Keratinocyte (primary cell): Measurements from ENCODE around the gene ZP1. TPM values are rescaled to one million over a fixed set of nuclear protein-coding genes. Genes with fewer than 3 reads are reported as not detected.

Experiments used
- DNase-seq: peaks from one replicate; pipeline ENCODE4 v3.0.0-alpha.2; 2011; ENCODE audit warnings: low read depth, missing footprints, low spot score
- FAIRE-seq: peaks from 2 replicates; lab custom pipeline; 2011; peaks lifted over from hg19 to GRCh38; lab: Jason Lieb, UNC
- H2AFZ ChIP-seq: 2 replicates; pipeline ENCODE4 v1.6.0; 2012; ENCODE audit warnings: low read length, control low read depth, inconsistent platforms; ENCODE audit not compliant: control insufficient read depth
- H3K27ac ChIP-seq: 2 replicates; pipeline ENCODE4 v1.5.1; 2011; ENCODE audit warnings: low read length; ENCODE audit not compliant: control insufficient read depth, insufficient read depth
- H3K27me3 ChIP-seq: 3 replicates; pipeline ENCODE4 v1.6.0; 2011; ENCODE audit warnings: low read length; ENCODE audit not compliant: control insufficient read depth, insufficient read depth; ENCODE audit errors: extremely low read depth
- H3K36me3 ChIP-seq, 2 experiments: 2 replicates in 1 of 2; 3 replicates in 1 of 2; pipeline ENCODE4 v1.5.1; 2011; ENCODE audit warnings: low read length in 2 of 2, mild to moderate bottlenecking in 1 of 2; ENCODE audit not compliant: control insufficient read depth in 2 of 2, insufficient read depth in 2 of 2; ENCODE audit errors: extremely low read depth in 1 of 2
- H3K4me1 ChIP-seq: 3 replicates; pipeline ENCODE4 v1.5.1; 2011; ENCODE audit warnings: low read length; ENCODE audit not compliant: control insufficient read depth, insufficient read depth; ENCODE audit errors: extremely low read depth
- H3K4me2 ChIP-seq: 3 replicates; pipeline ENCODE4 v1.6.0; 2011; ENCODE audit warnings: low read depth, low read length; ENCODE audit not compliant: control insufficient read depth, insufficient read depth; ENCODE audit errors: extremely low read depth
- H3K4me3 ChIP-seq, 3 experiments: fragments of 200-600 bp in 1 of 3; sonication (generic) in 1 of 3; 2 replicates in 2 of 3; 3 replicates in 1 of 3; pipeline ENCODE4 v1.5.1; 2011 to 2016; ENCODE audit warnings: low read length in 3 of 3, mild to moderate bottlenecking in 3 of 3, control low read depth in 2 of 3, inconsistent platforms in 1 of 3, low read depth in 1 of 3, mixed read lengths in 1 of 3, mixed run types in 1 of 3, moderate library complexity in 1 of 3; ENCODE audit not compliant: control insufficient read depth in 2 of 3, insufficient read depth in 2 of 3; ENCODE audit errors: extremely low read depth in 1 of 3
- H3K79me2 ChIP-seq: 2 replicates; pipeline ENCODE4 v1.6.0; 2012; ENCODE audit warnings: low read length; ENCODE audit not compliant: control insufficient read depth, insufficient read depth
- H3K9ac ChIP-seq: 3 replicates; pipeline ENCODE4 v1.6.0; 2011; ENCODE audit warnings: low read length; ENCODE audit not compliant: control insufficient read depth, insufficient read depth; ENCODE audit errors: extremely low read depth
- H3K9me1 ChIP-seq: 3 replicates; pipeline ENCODE4 v1.6.0; 2011; ENCODE audit warnings: low read length; ENCODE audit not compliant: control insufficient read depth, insufficient read depth; ENCODE audit errors: extremely low read depth
- H3K9me3 ChIP-seq: 2 replicates; pipeline ENCODE4 v1.5.1; 2012; ENCODE audit warnings: low read depth, low read length; ENCODE audit not compliant: control insufficient read depth
- H4K20me1 ChIP-seq: 3 replicates; pipeline ENCODE4 v1.6.0; 2011; ENCODE audit warnings: low read length; ENCODE audit not compliant: control insufficient read depth, insufficient read depth; ENCODE audit errors: extremely low read depth
- CTCF ChIP-seq, 3 experiments: IDR thresholded peaks in 1 of 3; conservative IDR thresholded peaks in 1 of 3; optimal IDR thresholded peaks in 1 of 3; 2 replicates in 2 of 3; 3 replicates in 1 of 3; pipeline versions ENCODE3 to v1.5.1; 2011; ENCODE audit warnings: low read length in 3 of 3, mild to moderate bottlenecking in 3 of 3, moderate library complexity in 2 of 3, control low read depth in 1 of 3, inconsistent platforms in 1 of 3; ENCODE audit not compliant: insufficient read depth in 2 of 3; ENCODE audit errors: extremely low read depth in 1 of 3
- EZH2 ChIP-seq: IDR thresholded peaks from one replicate; pipeline ENCODE4 v1.6.1; 2012; ENCODE audit warnings: inconsistent platforms, mild to moderate bottlenecking, low read length, moderate library complexity
- dilution Hi-C: fragments of 300-500 bp; cut with MboI; formaldehyde crosslinking; loops from one replicate; pipeline ENCODE4 v1.7.0; 2020; ENCODE audit warnings: low sequenced_read_pairs; ENCODE audit not compliant: extremely low pct_ligation_motif_present
- polyA plus RNA-seq, 5 experiments: library from polyadenylated mRNA; depleted of rRNA in 3 of 5; stranded (reverse) in 3 of 5; stranded (forward) in 1 of 5; unstranded in 1 of 5; fragments of >200 nt; gene quantifications; 1 replicate in 1 of 5; 2 replicates in 3 of 5; 3 replicates in 1 of 5; pipeline versions ENCODE4 v1.2.1 to v1.2.3, GENCODE V29; 2011 to 2012; ENCODE audit warnings: missing spikeins in 2 of 5, low read depth in 1 of 5, low replicate concordance in 1 of 5

Gene ZP1
- polyA plus RNA-seq, 1 donor (not counting 4 experiments of a cell fraction or from before 2014, with no cell fraction given): not detected

DNA sequence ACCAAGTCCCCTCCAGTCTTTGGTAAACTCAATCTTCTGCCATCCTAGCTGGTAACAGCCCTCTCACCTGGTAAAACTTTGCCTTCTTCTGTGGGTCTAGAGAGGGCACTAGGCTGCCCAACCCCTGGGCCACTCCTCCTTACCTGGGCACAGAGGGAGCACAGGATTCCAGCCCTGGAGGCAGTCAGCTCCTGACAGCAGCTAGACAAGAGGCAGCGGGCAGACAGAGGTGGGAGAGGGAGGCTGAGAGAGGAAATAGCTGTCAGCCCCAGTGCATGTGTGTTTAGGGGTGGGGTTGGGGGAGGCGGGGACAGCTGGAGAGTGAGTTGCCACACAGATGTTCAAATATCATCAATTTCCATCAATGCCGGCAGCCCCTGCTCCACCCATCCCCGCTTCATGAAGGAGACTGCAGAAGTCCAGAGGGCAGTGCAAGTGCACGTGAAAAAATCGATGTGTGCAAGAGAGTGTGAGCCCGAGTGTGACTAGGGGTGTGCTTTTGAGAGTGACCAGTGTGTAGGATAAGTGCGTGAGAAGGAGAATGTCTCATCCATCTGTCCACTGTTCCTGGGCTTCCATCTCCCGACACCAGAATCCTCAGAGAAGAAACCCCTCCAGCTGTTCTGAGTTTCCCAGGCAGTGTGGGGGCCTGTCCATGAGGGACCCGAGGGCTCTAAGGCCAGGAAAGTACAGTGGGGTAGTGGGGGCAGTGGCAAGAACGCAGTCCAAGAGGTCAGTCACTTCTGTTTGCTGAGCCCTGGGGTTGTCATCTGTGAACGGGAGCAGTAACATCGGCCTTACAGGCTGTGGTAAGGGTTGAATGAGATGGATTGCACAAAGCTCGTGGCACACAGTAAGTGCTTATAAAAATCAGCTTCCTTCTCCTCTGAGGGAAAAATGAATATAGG lies 11.4 kb upstream of the ZP1 start, which contains the start of gene PTGDR2:
Gene PTGDR2 (minus strand): TSS at position 225 of the 908 bp plus-strand sequence. CDS start 2,228 bp downstream, outside the sequence.
- TF ChIP-seq EZH2 (no peak), CTCF (optimal IDR thresholded peaks at IDR 0.05 in 1 of 3, IDR thresholded peaks at IDR 0.05 in 1 of 3, conservative IDR thresholded peaks at IDR 0.05 in 1 of 3; ENCODE audit: extremely low read depth in 1 of 3, insufficient read depth in 2 of 3, low read length in 3 of 3) (no peak)
- H3K27ac ChIP-seq: no peak within 1 kb of the TSS
- DNase-seq (no peak), FAIRE-seq (no peak)
- no peak within 1 kb of the TSS for H3K4me3 ChIP-seq
- no peak within 1 kb of the TSS for H3K9ac ChIP-seq
- no peaks in the 10 kb centered on the region for H3K4me1 ChIP-seq
- H3K36me3 ChIP-seq: peaks cover 0 to 2% of the 10 kb centered on the region in 2 experiments
- H3K4me2 ChIP-seq: no peak within 1 kb of the TSS
- no peaks in the 10 kb centered on the region for H3K9me1 ChIP-seq
- no peaks in the 10 kb centered on the region for H3K27me3 ChIP-seq
- no peaks in the 10 kb centered on the region for H4K20me1 ChIP-seq
- dilution Hi-C loops: no loop called here
- H3K9me3 ChIP-seq: no peaks in the 10 kb centered on the region
- no peak within 1 kb of the TSS for H2AFZ ChIP-seq
- H3K79me2 ChIP-seq: no peaks in the 10 kb centered on the region

DNA sequence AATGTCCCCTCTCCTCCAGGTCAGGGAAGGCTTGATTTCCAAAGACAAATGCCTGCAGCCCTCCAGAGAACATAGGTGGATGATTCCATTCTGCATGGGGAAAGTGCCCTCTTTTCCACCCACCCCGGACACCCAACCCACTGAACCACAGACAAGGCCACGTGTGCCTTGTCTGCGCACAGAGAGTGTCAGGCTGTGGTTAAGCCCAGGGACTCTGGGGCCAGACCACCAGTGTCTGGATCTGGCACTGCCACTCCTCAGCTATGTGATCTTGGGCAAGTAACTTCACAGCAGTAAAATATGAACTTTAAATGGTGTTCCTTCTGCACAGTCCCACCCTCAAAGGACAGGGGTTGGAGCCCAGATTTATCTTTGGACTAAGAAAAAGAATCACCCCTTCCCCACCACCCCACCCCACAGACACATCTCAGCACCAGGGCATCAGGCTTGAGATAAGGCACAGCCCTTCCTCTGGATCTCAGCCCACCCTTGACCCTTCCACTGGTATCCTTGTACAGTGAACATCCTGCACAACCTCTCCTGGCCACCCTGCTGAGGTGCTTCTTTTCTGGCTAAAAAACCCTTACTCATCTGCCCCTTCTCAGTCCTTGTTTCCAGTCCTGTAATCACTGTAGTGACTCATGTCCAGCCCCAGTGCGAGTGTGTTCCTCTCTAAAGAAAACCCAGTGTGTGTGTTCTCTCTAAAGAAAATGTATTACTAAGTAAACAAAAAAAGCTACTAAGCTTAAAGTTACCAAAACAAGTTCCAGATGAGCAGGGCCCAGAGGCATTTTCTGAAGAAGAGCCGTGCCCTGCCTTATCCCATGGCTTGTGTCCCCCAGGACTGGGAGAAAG lies 9.7 kb upstream of the ZP1 start:
- Histone ChIP-seq H3K9me1 (no peaks in the 10 kb centered on the region), H3K36me3 (no peaks in the 10 kb centered on the region), H3K4me3 (no peak overlapping the region), H3K9me3 (no peaks in the 10 kb centered on the region), H2AFZ (no peak overlapping the region), H4K20me1 (no peaks in the 10 kb centered on the region), H3K27ac (no peak overlapping the region), H3K27me3 (no peaks in the 10 kb centered on the region), H3K79me2 (no peaks in the 10 kb centered on the region), H3K4me1 (no peaks in the 10 kb centered on the region), H3K4me2 (no peak overlapping the region), H3K9ac (no peak overlapping the region)
- no peak for FAIRE-seq
- TF ChIP-seq EZH2 (no peak), CTCF (optimal IDR thresholded peaks at IDR 0.05 in 1 of 3, IDR thresholded peaks at IDR 0.05 in 1 of 3, conservative IDR thresholded peaks at IDR 0.05 in 1 of 3; ENCODE audit: extremely low read depth in 1 of 3, insufficient read depth in 2 of 3, low read length in 3 of 3) (no peak)
- dilution Hi-C loops: no loop called here
- no peak for DNase-seq
